Mesodermal cell (in vitro differentiated cells): Measurements from ENCODE around the gene GPLD1.

Experiments used
- H3K27ac ChIP-seq: 2 replicates; pipeline ENCODE4 v1.7.0; 2013; ENCODE audit warnings: mild to moderate bottlenecking, low read depth, low read length, moderate library complexity; ENCODE audit not compliant: severe bottlenecking
- H3K36me3 ChIP-seq: 2 replicates; pipeline ENCODE4 v1.7.1; 2013; ENCODE audit warnings: mild to moderate bottlenecking, low read length, moderate library complexity; ENCODE audit not compliant: control insufficient read depth, insufficient read depth
- H3K4me1 ChIP-seq: one replicate; pipeline ENCODE4 v1.7.1; 2013; ENCODE audit warnings: mild to moderate bottlenecking, low read length; ENCODE audit not compliant: insufficient read depth, control insufficient read depth, poor library complexity, severe bottlenecking
- H3K4me3 ChIP-seq: 2 replicates; pipeline ENCODE4 v1.7.0; 2013; ENCODE audit warnings: low read length, control low read depth, mild to moderate bottlenecking; ENCODE audit not compliant: insufficient read depth, poor library complexity, severe bottlenecking; ENCODE audit errors: extremely low read depth
- H3K9me3 ChIP-seq: 2 replicates; pipeline ENCODE4 v1.7.1; 2013; ENCODE audit warnings: mild to moderate bottlenecking, low read length, moderate library complexity; ENCODE audit not compliant: control insufficient read depth
- WGBS, 2 experiments: methylation state at CpG; one replicate each; pipeline ENCODE4 v1.1.5; 2013; ENCODE audit warnings: missing lambda C conversion rate in 2 of 2; ENCODE audit not compliant: insufficient coverage in 2 of 2; 5-methylcytosine and 5-hydroxymethylcytosine counted together

Gene GPLD1

DNA sequence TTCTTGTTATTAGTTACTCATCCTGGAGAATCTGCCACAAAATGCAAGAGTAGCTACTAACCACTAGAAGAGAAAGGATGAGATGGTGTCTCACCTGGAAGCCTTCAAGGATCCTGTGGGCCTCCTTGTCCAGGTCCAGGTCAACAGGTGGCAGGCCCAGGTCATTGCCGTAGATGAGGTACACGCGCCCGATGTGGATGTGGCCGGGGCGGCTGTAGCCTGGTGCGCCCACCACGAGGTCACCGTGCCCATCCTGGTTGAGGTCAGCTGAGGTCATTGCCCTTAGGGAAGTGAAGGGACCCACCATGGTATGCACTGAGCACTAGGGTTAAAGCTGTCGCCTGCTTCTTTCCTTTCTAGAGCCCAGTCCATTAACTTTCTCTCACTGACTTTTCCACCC is 35.5 kb downstream of the GPLD1 start:
- no peak overlapping the region for H3K27ac ChIP-seq
- H3K4me3 ChIP-seq: no peak overlapping the region
- no peaks in the 10 kb centered on the region for H3K36me3 ChIP-seq
- no peaks in the 10 kb centered on the region for H3K9me3 ChIP-seq
- no peaks in the 10 kb centered on the region for H3K4me1 ChIP-seq
- WGBS, 2 experiments: 80 to 93% methylated on average over 3 to 5 of the region's 10 CpGs

DNA sequence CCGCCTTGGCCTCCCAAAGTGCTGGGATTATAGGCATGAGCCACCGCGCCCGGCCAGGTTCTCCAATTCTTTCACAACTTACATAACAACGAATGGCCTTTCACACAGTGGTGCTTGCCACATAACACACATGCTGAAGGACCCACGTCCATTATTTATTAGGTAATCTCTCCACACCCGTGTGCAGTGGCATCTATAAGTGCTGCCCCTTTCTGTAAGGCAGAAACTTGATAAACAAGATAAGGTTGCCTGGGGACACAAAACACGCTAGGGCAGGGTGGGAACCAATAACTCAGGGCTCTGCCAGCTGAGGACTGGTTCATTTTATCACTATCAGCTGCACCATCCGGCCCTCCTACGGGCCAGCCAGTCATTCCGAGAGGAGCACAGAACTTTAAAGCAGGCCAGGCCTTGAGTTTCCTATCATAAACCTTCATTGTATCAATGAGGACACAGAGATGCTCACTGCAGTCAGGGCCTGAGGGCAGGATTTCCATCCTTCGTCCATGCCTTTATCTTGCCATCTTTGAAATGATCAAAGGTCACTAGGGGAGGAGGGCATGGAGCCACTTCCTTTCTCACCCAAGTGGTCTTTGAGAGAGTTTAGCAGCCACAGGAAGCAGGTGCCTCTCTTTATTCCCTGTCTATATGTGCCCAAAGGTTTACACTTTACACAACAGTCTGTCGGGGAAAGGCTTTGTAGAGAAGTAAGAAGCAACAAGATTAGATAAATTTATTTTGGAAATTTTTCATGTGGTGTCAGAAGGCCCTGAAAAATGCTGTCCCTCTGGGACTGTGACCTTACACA is 37.6 kb downstream of the GPLD1 start:
- WGBS, 2 experiments: 90 to 94% methylated on average over 12 to 13 of the region's 13 CpGs

DNA sequence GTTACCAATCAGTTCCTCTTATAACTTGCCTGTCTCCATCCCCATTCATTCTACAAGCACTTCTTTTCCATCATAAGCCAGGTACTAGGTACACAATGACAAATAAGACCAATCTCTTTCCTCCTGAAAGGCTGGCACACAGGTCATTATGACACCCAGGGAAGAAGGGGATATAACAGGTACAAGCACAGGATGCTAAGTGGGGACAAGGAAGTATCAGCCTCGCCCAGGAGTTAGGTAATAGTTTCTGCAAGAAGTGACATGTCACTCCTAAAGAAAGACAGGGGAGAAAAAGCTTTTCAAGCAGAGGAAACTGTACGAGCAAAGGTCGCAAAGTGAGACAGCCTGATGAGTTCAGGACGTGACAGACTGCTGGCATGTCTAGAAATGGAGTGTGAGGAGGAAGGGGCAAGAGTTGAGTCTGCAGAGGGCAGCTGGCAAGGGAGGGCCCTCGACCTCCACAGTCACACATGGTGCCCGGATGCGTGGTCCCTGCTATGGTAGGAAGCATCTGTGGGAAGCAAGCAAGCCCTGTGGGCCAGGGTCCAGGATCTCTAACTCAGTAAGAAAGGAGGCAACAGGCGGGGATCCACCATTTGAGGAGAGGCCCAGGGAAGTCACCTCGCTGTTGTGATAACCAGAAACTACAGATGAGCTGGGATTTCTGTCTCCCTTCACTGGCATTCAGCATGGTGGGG is 40.4 kb downstream of the GPLD1 start:
- 92 to 96% methylated on average over 8 to 9 of the region's 9 CpGs for WGBS, 2 experiments
- Histone ChIP-seq H3K4me3 (no peak overlapping the region), H3K27ac (no peak overlapping the region), H3K36me3 (no peaks in the 10 kb centered on the region), H3K9me3 (no peaks in the 10 kb centered on the region), H3K4me1 (no peaks in the 10 kb centered on the region)

More for the DNA sequence above, 37.6 kb downstream of the GPLD1 start:
- Histone ChIP-seq H3K4me3 (no peak overlapping the region), H3K9me3 (no peaks in the 10 kb centered on the region), H3K27ac (no peak overlapping the region), H3K4me1 (no peaks in the 10 kb centered on the region), H3K36me3 (no peaks in the 10 kb centered on the region)

DNA sequence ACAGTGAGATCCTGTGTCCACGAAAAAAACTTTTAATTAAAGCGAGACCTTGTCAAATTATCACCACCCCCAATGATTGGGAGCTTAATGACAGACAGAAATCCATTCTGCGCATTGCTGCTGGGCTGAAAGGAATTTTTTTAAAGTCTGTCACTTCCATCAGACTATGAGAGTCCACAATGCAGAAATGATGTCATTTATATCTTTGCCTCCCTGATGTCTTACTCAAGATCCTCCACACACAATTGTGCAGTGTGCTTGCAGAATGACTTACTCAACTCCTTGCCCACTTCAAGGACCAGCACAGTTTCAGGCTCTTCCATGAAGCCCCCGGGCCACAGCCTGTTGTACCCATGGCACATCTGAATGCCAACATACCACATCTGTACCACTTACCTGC is 41.0 kb downstream of the GPLD1 start:
- WGBS, 2 experiments: 80 to 100% methylated on average over 1 to 2 of the region's 4 CpGs
- H3K4me1 ChIP-seq: no peaks in the 10 kb centered on the region

DNA sequence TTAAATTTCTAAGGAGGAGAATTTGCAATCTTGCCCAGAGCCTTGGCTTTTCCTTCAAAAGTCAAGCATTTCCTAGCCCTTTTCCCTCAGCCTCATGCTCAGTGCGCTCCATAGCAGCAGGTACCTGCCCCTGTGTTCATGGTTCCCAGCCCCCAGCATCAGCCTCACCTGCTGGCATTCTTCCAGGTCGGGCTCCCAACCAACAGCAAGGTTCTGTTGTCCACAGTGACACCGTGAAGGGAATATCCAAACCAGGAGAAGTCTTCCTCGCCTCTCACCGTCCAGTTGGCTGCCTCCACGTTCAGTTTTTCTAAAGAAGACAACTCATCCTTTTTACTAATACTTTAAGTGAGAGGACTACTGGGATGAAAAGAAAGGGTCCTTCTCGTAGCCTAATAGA is 42.7 kb downstream of the GPLD1 start:
- H3K27ac ChIP-seq: no peak overlapping the region
- no peaks in the 10 kb centered on the region for H3K36me3 ChIP-seq
- no peaks in the 10 kb centered on the region for H3K4me1 ChIP-seq
- WGBS, 2 experiments: 86 to 90% methylated on average over 2 to 4 of the region's 7 CpGs
- no peak overlapping the region for H3K4me3 ChIP-seq
- no peaks in the 10 kb centered on the region for H3K9me3 ChIP-seq

More for the DNA sequence above, 41.0 kb downstream of the GPLD1 start:
- H3K36me3 ChIP-seq: no peaks in the 10 kb centered on the region
- H3K4me3 ChIP-seq: no peak overlapping the region
- H3K27ac ChIP-seq: no peak overlapping the region
- no peaks in the 10 kb centered on the region for H3K9me3 ChIP-seq

GRCh38 chr6:24445704-24446103 is 43.7 kb downstream of the GPLD1 start:
- Histone ChIP-seq H3K27ac (no peak overlapping the region), H3K4me3 (no peak overlapping the region), H3K4me1 (no peaks in the 10 kb centered on the region), H3K36me3 (no peaks in the 10 kb centered on the region), H3K9me3 (no peaks in the 10 kb centered on the region)
- 86% methylated on average over 1 of the region's 4 CpGs; no CpG with 5 or more reads in 1 of the 2 experiments for whole genome bisulfite sequencing, 2 experiments

DNA sequence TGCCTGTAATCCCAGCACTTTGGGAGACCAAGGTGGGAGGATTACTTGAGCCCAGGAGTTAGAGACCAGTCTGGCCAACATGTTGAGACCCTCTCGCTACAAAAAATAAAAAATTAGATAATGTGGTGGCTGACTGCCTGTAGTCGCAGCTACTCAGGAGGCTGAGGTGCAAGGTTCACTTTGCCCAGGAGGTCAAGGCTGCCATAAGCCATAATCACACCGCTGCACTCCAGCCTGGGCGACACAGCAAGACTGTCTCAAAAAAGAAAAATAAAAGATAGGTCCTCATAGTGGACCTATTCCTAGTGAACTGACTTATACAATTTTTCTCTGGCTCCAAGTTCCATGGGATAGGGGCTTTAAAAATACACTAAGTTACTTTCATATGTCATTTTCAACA is 44.8 kb downstream of the GPLD1 start:
- Histone ChIP-seq H3K36me3 (no peaks in the 10 kb centered on the region), H3K9me3 (no peaks in the 10 kb centered on the region), H3K4me1 (no peaks in the 10 kb centered on the region), H3K27ac (no peak overlapping the region), H3K4me3 (no peak overlapping the region)
- WGBS, 2 experiments: 92% methylated on average over 3 of the region's 4 CpGs; no CpG with 5 or more reads in 1 of the 2 experiments

DNA sequence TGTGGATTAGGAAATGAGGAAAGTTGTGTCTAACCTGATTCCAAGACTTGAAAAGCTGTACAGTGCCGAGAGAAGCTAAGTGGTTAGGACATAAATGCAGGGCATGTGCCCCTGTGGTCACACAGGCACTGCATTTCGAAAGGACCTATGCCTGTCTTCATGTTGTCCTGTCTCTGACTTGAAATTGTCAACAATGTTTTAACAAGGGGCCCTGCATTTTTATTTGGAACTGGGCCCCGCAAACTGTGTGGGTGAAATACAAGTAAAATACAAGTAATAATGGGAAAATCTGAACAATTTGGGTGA is 47.8 kb downstream of the GPLD1 start:
- Histone ChIP-seq H3K36me3 (no peaks in the 10 kb centered on the region), H3K27ac (no peak overlapping the region), H3K4me3 (no peak overlapping the region), H3K4me1 (no peaks in the 10 kb centered on the region), H3K9me3 (no peaks in the 10 kb centered on the region)
- 83 to 96% methylated on average over 2 of the region's 3 CpGs for WGBS, 2 experiments

DNA sequence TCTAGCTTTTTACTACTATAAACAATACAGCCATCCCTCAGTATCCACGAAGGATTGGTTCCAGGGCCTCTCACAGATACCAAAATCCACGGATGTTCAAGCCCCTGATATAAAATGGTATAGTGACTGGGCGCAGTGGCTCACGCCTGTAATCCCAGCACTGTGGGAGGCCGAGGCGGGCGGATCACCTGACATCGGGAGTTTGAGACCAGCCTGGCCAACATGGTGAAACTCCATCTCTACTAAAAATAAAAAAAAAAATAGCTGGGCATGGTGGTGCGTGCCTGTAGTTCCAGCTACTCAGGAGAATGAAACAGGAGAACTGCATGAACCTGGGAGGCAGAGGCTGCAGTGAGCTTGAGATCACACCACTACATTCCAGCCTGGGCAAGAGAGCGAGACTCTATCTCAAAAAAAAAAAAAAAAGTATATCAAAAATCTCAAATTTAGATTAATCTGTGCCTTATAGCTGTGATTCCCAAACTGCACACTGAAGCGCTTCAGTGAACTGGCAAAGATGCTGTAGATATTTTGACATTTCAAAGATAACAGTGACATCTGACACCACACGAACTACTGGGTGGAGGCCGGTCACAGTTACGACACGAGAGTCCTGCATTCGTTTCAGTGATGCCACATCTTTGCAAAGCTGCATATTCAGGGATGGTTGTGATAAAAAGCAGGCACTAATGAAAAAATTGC is 48.3 kb downstream of the GPLD1 start:
- H3K4me1 ChIP-seq: no peaks in the 10 kb centered on the region
- WGBS, 2 experiments: 83 to 94% methylated on average over 6 of the region's 16 CpGs
- no peaks in the 10 kb centered on the region for H3K9me3 ChIP-seq
- no peak overlapping the region for H3K4me3 ChIP-seq
- H3K36me3 ChIP-seq: no peaks in the 10 kb centered on the region
- H3K27ac ChIP-seq: no peak overlapping the region

DNA sequence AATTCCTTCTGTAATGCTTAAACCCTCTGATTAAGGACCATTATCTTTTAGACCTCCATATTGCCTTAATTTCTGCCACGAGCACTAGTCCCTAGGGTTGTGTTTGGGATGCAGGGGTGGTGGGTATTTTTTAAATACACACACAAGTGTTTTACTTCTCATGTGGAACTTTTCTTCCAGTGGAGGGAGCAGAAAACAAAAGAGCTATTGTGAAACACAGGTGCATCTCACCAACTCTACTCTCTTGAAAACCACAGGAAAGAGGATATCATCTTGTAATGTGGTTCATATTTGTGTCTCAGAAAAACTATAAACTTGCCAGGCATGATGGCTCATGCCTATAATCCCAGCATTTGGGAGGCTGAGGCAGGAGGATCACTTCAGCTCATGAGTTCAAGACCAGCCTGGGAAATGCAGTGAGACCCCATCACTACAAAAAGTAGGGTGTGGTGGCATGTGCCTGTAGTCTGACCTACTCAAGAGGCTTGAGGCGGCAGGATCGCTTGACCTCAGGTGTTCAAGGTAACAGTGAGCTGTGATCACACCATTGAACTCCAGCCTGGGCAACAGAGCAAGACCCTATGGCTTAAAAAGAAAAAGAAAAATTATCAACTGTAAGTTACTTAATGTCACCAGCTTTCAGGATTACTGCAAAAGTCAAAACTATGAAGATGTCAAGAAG is 49.4 kb downstream of the GPLD1 start:
- H3K4me1 ChIP-seq: no peaks in the 10 kb centered on the region
- H3K4me3 ChIP-seq: no peak overlapping the region
- no peaks in the 10 kb centered on the region for H3K36me3 ChIP-seq
- H3K27ac ChIP-seq: no peak overlapping the region
- no peaks in the 10 kb centered on the region for H3K9me3 ChIP-seq
- 73 to 100% methylated on average over 2 to 3 of the region's 3 CpGs for WGBS, 2 experiments
